ENCODE measurements around the gene RASGRF2.

The RASGRF2 gene

GRCh38 chr5:80990971-80991370 is 30.8 kb downstream of the RASGRF2 start:
- no peak overlapping the region for H3K4me3 ChIP-seq (ENCODE audit: low read depth, low read length)
- DNase-seq (ENCODE audit: low read depth) = peak; percentile 6
- TF ChIP-seq CTCF (IDR thresholded peaks at IDR 0.05; ENCODE audit: low read depth, low read length, missing control alignments) = no peak
- in situ Hi-C loops (cut with HindIII; ENCODE audit: low sequenced_read_pairs) = no loop called here

GRCh38 chr5:80995908-80996307 is 35.7 kb downstream of the RASGRF2 start:
- no peak overlapping the region for H3K4me3 ChIP-seq (ENCODE audit: low read depth, low read length)
- TF ChIP-seq CTCF (IDR thresholded peaks at IDR 0.05; ENCODE audit: low read depth, low read length, missing control alignments) = no peak
- no peak for DNase-seq (ENCODE audit: low read depth)
- in situ Hi-C loops (cut with HindIII; ENCODE audit: low sequenced_read_pairs) = no loop called here

- no peak for DNase-seq (ENCODE audit: low read depth)
- in situ Hi-C loops (cut with HindIII; ENCODE audit: low sequenced_read_pairs) = no loop called here
- TF ChIP-seq CTCF (IDR thresholded peaks at IDR 0.05; ENCODE audit: low read depth, low read length, missing control alignments) = no peak
- H3K4me3 ChIP-seq (ENCODE audit: low read depth, low read length) = no peak overlapping the region
Observed at GRCh38 chr5:80998590-80998979, 38.4 kb downstream of the RASGRF2 start.

GRCh38 chr5:81003811-81004386 is 43.7 kb downstream of the RASGRF2 start:
- no peak overlapping the region for H3K4me3 ChIP-seq (ENCODE audit: low read depth, low read length)
- in situ Hi-C loops (cut with HindIII; ENCODE audit: low sequenced_read_pairs) = no loop called here
- no peak for TF ChIP-seq CTCF (IDR thresholded peaks at IDR 0.05; ENCODE audit: low read depth, low read length, missing control alignments)

GRCh38 chr5:81005708-81006107 is 45.5 kb downstream of the RASGRF2 start:
- no peak for TF ChIP-seq CTCF (IDR thresholded peaks at IDR 0.05; ENCODE audit: low read depth, low read length, missing control alignments)
- in situ Hi-C loops (cut with HindIII; ENCODE audit: low sequenced_read_pairs) = no loop called here

More at GRCh38 chr5:81003811-81004386, 43.7 kb downstream of the RASGRF2 start:
- no peak for DNase-seq (ENCODE audit: low read depth)

GRCh38 chr5:81006231-81006630 is 46.1 kb downstream of the RASGRF2 start:
- in situ Hi-C loops (cut with HindIII; ENCODE audit: low sequenced_read_pairs) = no loop called here

More at GRCh38 chr5:81005708-81006107, 45.5 kb downstream of the RASGRF2 start:
- no peak for DNase-seq (ENCODE audit: low read depth)
- H3K4me3 ChIP-seq (ENCODE audit: low read depth, low read length) = no peak overlapping the region

More at GRCh38 chr5:81006231-81006630, 46.1 kb downstream of the RASGRF2 start:
- no peak for TF ChIP-seq CTCF (IDR thresholded peaks at IDR 0.05; ENCODE audit: low read depth, low read length, missing control alignments)
- no peak overlapping the region for H3K4me3 ChIP-seq (ENCODE audit: low read depth, low read length)
- DNase-seq (ENCODE audit: low read depth) = no peak
